8988T (cell line): ENCODE measurements around the gene NXPE3.
A peak's percentile ranks its signal among the peaks of the same experiment; 100 is the strongest.
"Not testable (repeated sequence)": the region's sequence is repeated elsewhere in the genome, so short reads cannot be mapped to it uniquely, and the experiment has no call there.

ENCODE experiments used
- DNase-seq: peaks from one replicate; pipeline ENCODE4 v3.0.0; 2011

Gene NXPE3

DNA sequence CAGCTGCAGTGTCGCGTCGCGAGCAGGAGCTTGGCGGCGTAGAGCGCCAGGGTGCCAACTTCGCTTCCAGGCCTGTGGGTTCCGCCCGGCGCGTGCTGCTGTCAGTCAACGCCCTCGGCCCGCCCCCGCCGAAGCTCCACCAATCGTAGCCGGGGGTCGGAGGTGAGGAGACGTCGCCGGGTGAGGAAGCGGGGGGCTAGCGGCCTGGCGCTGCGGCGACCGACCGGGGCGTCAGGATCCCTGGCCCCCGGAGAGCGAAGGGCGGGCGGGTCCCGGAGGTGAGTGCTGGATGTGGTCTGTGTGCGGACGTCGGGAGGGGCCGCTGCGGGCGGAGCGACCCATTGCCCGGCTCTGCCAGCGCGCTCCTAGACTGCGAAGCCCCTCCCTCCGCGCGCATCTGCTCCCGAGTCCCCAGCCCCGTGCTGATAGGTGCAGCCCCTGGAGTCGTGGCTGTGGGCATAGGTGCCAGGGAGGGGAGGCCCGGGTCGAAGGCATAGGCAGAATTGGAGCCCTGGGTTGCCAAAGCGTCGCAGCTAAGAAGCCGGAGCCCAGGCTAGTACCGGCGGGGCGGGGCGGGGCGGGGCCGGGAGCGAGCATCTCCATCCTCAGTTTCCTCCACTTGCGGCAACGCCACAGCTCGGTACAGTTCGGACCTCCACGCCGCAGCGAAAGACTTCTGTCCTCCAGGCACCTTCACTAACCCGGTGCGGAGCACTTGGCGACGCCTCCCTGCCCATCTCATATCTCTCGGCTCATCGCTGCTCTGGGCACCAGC is at the start of gene NXPE3:
Gene NXPE3 (plus strand): TSS at position 165 of the 775 bp plus-strand sequence. CDS start 6,386 bp downstream, outside the sequence.
- peak; percentile 68 for DNase-seq

DNA sequence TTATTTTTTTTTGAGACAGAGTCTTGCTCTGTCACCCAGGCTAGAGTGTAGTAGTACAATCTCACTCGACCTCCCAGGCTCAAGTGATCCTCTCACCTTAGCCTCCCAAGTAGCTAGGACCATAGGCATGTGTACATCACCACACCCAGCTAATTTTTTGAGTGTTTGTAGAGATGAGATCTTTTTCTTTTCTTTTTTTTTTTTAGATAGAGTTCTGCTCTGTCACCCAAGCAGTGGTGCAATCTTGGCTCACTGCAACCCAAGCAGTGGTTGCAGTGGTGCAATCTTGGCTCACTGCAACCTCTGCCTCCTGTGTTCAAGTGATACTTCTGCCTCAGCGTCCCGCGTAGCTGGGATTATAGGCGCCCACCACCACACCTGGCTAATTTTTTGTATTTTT is 49.4 kb upstream of the NXPE3 start:
- no peak for DNase-seq

DNA sequence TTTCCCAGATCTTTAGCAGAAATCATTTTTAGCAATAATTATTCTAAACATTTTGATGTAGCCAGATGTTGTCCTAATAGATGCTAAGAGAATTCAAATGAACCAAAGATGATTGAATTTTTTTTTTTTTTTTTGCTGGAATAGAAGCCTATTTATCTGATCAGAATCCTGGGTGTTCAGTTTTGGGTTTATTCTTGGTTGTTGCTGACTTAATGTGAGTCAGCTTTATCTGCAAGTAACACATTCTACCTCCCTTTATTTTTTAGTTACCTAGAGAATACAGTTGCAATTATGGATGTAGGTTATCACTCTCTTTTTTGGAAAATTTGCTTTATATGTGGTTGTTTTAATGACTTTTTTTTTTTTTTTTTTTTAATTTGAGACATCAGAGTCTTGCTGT is 48.2 kb upstream of the NXPE3 start:
- DNase-seq: no peak

DNA sequence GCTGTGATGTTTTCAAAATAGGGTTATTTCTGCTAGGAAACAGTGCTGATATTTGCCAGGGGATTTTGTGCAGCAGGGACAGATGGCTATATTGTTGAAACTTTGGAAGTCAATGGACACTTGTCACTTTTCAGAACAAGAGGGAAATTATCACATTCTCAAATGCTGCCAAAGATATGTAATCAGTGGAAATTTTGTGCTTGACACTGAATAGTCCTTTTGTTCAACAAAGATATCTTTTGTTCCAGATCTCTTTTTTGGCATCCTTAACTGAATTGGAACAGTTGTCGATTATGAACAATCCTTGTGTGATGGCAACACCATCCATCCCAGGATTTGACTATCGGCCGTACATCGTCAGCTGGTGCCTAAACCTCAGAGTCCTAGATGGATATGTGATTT is 46.8 kb upstream of the NXPE3 start:
- no peak for DNase-seq

DNA sequence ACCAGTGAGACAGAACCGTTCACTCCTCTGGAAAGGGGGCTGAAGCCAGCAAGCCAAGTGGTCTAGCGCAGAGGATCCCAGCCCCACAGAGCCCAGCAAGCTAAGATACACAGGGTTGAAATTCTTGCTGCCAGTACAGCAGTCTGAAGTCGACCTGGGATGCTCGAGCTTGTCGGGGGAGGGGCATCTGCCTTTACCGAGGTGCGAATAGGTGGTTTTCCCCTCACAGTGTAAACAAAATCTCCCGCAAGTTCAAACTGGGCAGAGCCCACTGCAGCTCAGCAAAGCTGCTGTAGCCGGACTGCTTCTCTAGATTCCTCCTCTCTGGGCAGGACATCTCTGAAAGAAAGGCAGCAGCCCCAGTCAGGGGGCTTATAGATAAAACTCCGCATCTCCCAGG is 43.2 kb upstream of the NXPE3 start:
- DNase-seq: no peak

DNA sequence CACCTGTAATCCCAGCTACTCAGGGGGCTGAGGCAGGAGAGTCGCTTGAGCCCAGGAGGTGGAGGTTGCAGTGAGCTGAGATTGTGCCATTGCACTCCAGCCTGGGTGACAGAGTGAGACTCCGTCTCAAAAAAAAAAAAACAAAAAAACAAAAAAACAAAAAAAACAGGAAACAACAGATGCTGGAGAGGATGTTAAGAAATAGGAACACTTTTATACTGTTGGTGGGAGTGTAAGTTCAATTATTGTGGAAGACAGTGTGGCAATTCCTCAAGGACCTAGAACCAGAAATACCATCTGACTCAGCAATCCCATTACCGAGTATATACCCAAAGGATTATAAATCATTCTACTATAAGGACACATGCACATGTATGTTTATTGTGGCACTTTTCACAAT is 37.1 kb upstream of the NXPE3 start:
- not testable (repeated sequence) for DNase-seq

DNA sequence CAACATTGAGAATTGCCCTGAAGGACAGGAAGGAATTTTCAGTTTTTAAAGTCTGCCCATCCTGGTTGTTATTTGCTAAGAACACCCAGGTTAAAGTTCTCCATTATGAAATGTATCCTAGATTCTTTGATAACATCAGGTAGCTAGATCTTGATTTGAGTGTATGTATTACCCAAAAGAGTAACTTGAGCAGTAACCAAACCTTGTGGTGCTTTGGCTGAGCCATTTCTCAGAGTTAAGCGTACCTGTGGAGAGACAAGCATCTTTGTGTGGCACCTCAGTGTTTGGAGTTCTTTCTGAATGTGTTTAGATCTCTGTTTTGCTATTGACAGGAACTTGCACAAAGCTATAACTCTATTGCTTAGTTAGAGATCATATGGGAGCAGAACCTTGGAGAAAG is 34.2 kb upstream of the NXPE3 start:
- no peak for DNase-seq

DNA sequence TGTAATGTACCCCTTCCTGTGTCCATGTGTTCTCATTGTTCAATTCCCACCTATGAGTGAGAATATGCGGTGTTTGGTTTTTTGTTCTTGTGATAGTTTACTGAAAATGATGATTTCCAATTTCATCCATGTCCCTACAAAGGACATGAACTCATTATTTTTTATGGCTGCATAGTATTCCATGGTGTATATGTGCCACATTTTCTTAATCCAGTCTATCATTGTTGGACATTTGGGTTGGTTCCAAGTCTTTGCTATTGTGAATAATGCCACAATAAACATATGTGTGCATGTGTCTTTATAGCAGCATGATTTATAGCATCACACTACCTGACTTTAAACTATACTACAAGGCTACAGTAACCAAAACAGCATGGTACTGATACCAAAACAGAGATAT is 33.1 kb upstream of the NXPE3 start:
- DNase-seq: not testable (repeated sequence)

DNA sequence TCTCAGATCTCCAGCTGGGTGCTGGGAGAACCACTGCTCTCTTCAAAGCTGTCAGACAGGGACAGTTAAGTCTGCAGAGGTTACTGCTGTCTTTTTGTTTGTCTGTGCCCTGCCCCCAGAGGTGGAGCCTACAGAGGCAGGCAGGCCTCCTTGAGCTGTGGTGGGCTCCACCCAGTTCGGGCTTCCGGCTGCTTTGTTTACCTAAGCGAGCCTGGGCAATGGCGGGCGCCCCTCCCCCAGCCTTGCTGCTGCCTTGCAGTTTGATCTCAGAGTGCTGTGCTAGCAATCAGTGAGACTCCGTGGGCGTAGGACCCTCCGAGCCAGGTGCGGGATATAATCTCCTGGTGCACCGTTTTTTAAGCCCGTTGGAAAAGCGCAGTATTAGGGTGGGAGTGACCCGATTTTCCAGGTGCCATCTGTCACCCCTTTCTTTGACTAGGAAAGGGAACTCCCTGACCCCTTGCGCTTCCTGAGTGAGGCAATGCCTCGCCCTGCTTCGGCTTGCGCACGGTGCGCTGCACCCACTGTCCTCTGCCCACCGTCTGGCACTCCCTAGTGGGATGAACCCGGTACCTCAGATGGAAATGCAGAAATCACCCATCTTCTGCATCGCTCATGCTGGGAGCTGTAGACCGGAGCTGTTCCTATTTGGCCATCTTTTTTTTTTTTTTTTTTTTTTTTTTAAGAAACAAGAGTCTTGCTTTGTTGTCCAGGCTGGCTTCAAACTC is 25.5 kb upstream of the NXPE3 start:
- DNase-seq: not testable (repeated sequence)

DNA sequence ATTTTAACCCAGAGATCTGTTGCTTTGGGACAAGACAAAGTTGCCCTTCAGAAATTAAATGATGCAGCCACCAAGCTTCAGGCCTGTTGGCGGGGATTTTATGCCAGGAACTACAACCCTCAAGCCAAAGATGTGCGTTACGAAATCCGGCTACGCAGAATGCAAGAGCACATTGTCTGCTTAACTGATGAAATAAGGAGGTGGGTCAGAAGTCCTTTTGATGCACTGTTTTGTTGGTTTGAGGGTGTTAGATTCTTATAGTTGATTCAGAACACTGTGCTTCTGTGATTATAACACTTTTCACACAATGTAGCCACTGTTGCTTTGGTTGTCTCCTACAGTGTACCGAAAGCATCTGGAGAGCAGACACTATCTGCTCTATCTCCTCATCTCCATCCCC is 20.8 kb upstream of the NXPE3 start:
- DNase-seq: no peak

DNA sequence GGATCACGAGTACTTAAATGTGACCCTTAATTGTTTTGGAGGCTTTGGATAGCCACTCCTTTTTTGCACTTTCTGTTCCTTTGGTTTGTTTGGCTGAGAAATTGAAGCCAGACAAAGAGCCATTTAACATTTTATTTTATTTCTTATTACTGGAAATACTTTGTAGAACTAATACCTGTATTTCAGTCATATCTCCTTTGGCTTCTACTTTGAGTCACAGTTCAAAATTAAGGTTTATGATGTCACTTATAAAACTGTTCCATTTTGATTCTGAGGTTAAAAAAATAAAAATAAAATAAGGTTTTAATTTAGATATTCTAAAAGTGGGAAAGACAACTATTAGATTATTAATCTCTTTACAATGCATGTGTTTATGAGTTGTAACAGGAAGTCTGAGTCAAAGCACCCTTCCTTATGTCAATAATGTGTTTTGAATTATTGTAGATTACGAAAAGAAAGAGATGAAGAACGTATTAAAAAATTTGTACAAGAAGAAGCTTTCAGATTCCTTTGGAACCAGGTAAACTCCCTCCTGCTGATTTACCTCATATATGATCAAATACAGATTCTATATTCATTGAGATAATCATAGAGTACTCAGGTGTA is 16.9 kb upstream of the NXPE3 start:
- DNase-seq: no peak

DNA sequence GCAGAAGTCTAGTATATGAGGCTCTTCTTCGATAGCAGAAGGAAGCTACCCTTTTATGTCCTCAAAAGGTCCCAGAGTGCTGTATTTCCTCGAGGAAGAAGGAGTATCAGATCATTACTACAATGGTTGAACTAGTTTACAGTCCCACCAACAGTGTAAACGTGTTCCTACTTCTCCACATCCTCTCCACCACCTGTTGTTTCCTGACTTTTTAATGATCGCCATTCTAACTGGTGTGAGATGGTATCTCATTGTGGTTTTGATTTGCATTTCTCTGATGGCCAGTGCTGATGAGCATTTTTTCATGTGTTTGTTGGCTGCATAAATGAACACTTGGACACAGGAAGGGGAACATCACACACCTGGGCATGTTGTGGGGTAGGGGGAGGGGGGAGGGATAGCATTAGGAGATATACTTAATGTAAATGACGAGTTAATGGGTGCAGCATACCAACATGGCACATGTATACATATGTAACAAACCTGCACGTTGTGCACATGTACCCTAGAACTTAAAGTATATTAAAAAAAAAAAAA is 1.2 kb upstream of the NXPE3 start:
- DNase-seq: not testable (repeated sequence)

DNA sequence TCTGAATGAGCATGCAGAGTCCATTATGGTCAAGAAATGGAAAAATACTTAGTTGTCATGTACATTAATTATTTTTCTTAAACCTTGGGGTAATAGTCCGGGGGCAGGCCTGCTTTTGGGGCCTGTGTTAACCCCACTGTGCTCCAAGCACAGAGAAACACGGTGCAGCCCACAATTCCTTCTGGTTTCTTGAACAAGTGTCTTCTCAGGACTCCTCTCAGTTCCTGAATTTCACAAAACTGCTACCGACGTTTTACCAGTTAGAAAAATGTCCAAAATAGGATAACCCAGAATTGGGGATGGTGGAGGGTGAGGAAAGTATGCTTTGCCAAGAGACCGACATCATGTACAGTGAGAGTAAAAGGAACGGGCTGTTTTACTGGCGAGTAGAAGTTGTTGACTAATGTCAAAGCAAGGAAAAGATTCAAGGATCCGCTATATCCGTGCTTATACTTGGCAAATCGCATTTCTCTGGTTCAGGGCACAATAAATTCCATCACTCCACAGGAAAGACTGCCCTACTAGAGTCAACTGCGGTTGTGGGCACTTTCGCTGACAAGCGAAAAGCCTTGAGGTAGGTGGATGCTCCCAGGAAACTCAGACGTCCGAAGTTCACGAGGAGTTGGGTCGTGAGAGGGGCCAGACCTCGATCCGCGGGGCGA is 495 bp upstream of the NXPE3 start:
- no peak for DNase-seq

DNA sequence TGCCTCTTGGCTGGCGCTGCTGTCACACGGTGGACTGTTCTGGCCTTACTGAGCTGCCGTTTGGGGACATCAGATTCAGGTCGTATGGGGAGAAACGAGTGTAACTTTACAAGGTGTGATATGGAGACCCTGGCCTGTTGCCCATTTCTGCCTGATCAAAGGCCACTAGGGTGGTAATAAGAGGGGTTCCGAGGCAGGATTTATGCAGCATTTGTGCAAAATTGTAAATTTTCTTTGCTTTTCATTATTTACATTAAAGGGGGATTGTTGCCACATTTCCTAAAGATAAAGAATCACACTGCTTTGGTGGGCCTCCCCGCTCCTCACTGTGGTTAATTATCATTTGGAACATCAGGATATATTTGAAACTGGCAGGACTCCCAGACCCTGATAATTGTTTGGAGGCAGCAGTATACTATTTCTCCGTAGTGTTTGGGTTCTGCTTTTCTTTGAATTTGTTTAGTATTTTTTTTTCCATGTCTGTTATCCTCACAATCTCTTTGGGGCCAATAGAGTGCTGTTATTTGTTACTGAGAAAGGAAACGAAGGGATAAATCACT is 891 bp downstream of the NXPE3 start:
- no peak for DNase-seq

DNA sequence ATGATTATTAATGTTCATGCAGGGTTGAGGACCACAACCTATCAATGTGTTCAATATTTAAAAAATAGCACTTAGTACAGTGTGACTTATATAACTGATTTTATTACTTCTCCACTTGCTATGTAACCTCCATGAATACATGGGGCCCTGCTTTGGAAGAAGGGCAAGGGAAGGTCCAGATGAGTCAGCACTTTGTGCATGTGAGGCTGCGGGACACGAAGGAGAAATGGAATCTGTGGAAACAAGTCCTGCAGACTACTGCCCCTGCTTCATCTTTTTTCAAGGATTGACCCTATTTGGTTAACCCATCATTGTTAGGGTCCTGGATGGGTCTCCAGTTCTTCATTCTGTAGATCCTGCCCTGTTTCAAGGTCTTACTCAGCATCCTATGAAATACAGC is 1.6 kb downstream of the NXPE3 start:
- peak; percentile 17 for DNase-seq

DNA sequence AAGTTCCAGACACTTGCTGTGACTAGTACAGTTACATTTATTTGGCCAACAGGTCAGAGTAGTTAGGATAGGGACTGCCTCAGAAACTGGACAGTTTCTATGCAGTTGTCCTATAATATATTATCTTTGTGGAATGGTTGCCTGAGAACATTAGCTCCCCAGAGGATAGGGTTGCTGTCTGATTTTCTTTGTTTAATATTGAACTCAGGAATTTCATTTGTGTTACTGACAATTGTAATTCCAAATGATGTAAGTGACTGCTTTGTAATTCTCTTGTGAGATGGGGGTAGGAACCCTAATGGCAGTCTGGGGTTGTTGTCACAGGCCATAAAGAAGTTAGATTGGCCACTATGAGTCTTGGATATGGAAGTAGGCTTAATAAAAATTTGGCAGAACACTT is 2.2 kb downstream of the NXPE3 start:
- DNase-seq: no peak

DNA sequence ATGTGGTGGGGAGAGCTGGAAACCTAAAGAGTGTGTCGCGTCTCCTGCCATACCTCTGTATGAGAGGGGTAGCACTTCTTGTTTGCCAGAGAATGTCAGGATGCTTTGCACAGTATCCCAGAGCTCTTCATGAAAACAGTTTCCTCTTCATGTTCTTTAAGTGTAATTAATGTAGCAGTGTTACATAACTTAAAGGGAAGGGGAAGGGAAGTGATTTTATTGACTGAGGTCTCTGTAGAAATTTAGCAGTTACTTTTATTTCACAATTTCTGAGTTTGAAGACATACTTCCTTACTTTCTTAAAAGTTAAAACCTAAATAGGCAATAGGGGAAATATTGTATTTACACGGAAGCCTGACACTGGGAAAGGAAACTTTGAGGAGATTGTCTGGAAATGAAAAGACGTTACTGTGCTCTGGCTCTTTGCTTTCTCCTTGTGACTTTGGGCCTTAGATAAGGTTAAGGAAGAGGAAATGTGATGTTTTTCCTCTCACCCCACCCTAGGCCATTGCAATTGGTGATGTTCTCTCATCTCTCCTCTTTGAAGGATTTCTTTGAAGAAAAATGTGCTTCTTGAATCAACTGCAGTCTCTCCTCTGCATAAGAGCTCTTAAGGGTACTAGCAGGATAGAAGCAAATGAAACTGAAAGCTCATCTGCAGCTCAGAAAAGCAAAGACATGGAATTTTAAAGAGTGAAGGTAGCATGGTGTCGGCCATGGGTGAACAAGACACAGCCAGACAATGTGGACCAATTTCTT is 6.0 kb downstream of the NXPE3 start:
- DNase-seq: no peak

DNA sequence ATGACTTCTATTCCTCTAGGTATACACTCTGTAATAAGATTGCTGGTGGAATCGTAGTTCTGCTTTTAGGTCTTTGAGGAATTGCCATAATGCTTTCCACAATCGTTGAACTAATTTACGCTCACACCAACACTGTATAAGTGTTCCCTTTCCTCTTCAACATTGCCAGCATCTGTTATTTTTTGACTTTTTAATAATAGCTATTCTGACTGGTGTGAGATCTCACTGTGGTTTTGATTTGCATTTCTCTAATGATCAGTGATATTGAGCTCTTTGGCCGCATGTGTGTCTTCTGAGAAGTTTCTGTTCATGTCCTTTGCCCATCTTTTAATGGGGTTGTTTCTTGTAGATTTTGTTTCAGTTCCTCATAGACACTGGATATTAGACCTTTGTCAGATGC is 12.8 kb downstream of the NXPE3 start:
- DNase-seq: no peak

DNA sequence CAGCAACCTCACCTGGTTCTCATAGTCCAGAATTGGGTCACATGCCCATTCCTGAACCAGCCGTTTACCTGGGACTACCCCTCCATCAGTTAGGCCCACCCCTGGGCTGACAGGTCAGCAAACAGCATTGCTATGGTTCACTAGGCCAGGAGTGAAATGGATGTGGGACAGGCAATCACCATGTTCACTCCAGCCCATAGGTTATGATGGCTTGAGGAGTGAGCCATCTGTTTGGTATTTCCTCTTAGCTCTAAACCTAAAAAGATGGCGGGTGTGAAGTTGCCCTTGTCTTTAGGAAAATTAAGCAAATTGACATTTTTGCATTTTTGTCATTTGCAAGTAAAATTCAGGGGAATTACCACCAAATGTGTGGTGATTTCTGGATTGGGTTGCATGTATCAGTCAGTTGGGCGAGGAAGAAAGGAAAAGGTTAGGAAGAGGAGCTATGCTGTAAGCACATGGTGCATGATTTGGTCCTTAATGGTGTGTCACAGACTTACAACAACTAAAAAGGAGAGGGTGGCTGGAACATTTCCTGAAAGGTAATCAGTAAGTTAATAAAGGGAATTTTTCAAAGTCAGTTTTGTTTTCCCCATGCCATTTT is 17.2 kb downstream of the NXPE3 start:
- DNase-seq: no peak

DNA sequence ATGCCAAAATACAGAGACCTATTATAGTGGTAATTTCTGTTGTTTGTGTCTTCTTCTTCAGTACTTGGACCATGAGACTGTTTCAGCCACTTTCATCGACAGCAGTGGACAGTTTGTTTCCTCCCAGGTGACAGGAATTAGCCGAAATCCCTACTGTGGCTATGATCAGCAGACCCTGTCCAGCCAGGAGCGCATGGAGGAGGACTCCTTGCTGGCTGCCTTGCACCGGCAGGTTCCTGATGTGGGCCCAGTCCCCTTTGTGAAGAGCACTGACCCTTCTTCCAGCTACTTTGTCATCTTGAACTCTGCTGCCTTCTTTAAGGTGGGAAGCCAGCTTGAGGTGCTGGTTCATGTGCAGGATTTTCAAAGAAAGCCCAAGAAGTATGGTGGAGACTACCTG is 22.2 kb downstream of the NXPE3 start:
- no peak for DNase-seq

DNA sequence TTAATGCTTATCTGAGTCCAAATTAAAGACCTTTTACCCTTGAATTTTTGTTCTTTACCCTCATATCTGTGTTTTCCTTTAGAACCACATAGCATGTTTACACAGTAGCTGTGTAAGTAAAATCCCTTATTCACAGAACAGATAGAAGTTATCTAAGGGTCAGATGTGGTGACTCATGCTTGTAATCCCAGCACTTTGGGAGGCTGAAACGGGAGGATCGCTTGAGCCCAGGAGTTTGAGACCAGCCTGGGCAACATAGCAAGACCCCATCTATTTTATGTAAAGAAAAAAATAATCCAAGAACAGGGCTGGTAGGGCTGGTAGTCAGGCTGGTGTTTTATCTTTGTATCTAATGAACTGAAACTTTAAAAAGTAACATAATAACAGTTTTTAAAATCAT is 23.2 kb downstream of the NXPE3 start:
- DNase-seq: no peak
